ENCODE data around the gene MOV10L1. TPM values are rescaled to one million over a fixed set of nuclear protein-coding genes. Genes with fewer than 3 reads are reported as not detected.

MOV10L1 gene
- total and polyA plus RNA-seq, 9 of the 15 experiments (the other 6 are each of a cell fraction or from before 2014, with no cell fraction given), result 0.06 to 0.43 (median 0.15) TPM

DNA sequence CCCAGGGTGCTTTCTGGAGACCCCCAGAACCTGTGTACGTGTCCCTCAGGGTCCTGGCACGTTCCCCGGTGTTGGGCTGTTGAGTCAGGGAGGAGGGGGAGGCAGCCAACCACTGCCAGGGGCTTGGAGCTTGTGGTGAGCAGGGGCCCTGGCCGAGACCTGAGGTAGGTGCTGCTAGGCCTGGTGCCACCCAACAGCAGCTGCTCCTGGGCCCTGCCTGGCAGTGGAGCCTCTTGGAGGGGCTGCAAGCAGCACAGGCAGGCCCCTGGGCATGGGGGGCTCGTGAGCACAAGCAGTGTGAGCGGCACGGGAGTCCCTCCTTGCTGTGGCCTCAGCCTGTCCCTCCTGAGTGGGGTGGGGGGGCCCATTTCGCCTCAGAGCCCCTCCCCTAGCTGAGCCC is 103.8 kb downstream of the MOV10L1 start (continued):
- TF ChIP-seq, protein P1, sequence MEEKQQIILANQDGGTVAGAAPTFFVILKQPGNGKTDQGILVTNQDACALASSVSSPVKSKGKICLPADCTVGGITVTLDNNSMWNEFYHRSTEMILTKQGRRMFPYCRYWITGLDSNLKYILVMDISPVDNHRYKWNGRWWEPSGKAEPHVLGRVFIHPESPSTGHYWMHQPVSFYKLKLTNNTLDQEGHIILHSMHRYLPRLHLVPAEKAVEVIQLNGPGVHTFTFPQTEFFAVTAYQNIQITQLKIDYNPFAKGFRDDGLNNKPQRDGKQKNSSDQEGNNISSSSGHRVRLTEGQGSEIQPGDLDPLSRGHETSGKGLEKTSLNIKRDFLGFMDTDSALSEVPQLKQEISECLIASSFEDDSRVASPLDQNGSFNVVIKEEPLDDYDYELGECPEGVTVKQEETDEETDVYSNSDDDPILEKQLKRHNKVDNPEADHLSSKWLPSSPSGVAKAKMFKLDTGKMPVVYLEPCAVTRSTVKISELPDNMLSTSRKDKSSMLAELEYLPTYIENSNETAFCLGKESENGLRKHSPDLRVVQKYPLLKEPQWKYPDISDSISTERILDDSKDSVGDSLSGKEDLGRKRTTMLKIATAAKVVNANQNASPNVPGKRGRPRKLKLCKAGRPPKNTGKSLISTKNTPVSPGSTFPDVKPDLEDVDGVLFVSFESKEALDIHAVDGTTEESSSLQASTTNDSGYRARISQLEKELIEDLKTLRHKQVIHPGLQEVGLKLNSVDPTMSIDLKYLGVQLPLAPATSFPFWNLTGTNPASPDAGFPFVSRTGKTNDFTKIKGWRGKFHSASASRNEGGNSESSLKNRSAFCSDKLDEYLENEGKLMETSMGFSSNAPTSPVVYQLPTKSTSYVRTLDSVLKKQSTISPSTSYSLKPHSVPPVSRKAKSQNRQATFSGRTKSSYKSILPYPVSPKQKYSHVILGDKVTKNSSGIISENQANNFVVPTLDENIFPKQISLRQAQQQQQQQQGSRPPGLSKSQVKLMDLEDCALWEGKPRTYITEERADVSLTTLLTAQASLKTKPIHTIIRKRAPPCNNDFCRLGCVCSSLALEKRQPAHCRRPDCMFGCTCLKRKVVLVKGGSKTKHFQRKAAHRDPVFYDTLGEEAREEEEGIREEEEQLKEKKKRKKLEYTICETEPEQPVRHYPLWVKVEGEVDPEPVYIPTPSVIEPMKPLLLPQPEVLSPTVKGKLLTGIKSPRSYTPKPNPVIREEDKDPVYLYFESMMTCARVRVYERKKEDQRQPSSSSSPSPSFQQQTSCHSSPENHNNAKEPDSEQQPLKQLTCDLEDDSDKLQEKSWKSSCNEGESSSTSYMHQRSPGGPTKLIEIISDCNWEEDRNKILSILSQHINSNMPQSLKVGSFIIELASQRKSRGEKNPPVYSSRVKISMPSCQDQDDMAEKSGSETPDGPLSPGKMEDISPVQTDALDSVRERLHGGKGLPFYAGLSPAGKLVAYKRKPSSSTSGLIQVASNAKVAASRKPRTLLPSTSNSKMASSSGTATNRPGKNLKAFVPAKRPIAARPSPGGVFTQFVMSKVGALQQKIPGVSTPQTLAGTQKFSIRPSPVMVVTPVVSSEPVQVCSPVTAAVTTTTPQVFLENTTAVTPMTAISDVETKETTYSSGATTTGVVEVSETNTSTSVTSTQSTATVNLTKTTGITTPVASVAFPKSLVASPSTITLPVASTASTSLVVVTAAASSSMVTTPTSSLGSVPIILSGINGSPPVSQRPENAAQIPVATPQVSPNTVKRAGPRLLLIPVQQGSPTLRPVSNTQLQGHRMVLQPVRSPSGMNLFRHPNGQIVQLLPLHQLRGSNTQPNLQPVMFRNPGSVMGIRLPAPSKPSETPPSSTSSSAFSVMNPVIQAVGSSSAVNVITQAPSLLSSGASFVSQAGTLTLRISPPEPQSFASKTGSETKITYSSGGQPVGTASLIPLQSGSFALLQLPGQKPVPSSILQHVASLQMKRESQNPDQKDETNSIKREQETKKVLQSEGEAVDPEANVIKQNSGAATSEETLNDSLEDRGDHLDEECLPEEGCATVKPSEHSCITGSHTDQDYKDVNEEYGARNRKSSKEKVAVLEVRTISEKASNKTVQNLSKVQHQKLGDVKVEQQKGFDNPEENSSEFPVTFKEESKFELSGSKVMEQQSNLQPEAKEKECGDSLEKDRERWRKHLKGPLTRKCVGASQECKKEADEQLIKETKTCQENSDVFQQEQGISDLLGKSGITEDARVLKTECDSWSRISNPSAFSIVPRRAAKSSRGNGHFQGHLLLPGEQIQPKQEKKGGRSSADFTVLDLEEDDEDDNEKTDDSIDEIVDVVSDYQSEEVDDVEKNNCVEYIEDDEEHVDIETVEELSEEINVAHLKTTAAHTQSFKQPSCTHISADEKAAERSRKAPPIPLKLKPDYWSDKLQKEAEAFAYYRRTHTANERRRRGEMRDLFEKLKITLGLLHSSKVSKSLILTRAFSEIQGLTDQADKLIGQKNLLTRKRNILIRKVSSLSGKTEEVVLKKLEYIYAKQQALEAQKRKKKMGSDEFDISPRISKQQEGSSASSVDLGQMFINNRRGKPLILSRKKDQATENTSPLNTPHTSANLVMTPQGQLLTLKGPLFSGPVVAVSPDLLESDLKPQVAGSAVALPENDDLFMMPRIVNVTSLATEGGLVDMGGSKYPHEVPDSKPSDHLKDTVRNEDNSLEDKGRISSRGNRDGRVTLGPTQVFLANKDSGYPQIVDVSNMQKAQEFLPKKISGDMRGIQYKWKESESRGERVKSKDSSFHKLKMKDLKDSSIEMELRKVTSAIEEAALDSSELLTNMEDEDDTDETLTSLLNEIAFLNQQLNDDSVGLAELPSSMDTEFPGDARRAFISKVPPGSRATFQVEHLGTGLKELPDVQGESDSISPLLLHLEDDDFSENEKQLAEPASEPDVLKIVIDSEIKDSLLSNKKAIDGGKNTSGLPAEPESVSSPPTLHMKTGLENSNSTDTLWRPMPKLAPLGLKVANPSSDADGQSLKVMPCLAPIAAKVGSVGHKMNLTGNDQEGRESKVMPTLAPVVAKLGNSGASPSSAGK (IDR thresholded peaks at IDR 0.05), result no peak
- TF ChIP-seq ETS2 (tag; IDR thresholded peaks at IDR 0.05; ENCODE audit: borderline replicate concordance, poor library complexity, severe bottlenecking) (no peak), LARP7 (IDR thresholded peaks at IDR 0.05) (no peak), SMC3 (conservative IDR thresholded peaks at IDR 0.05; ENCODE audit: insufficient read depth, low read depth, low read length) (no peak), CBX1 (IDR thresholded peaks at IDR 0.05; ENCODE audit: low read depth) (no peak), BHLHE40 (IDR thresholded peaks at IDR 0.05; ENCODE audit: low read length) (no peak)

All from K562 (cell line).